Upper lobe of left lung (tissue), 6 donors: ENCODE data around the gene CXCL14. TPM values are rescaled to one million over a fixed set of nuclear protein-coding genes. Genes with fewer than 3 reads are reported as not detected.

Source experiments
- ATAC-seq, 2 donors: fragments of 200-7000 bp; cut with Tn5 transposase; one replicate each; pipeline ENCODE4 v1.9.1; 2022; ENCODE audit warnings: mild to moderate bottlenecking in 2 of 2, moderate library complexity in 2 of 2; ENCODE audit not compliant: low FRiP score in 2 of 2
- DNase-seq, 2 donors: peaks; one replicate each; pipeline ENCODE4 v3.0.0-alpha.2; 2019 to 2020
- H3K27ac ChIP-seq, 4 donors: fragments of 200-600 bp; sonication (generic); one replicate each; pipeline ENCODE4 v1.5.1; 2016 to 2019
- H3K27me3 ChIP-seq, 4 donors: fragments of 200-600 bp; sonication (generic); one replicate each; pipeline ENCODE4 v1.5.1; 2017 to 2019
- H3K36me3 ChIP-seq, 4 donors: fragments of 200-600 bp; sonication (generic); one replicate each; pipeline ENCODE4 v1.5.1; 2016 to 2019
- H3K4me1 ChIP-seq, 4 donors: fragments of 200-600 bp; sonication (generic); one replicate each; pipeline ENCODE4 v1.5.1; 2018 to 2019
- H3K4me3 ChIP-seq, 4 donors: fragments of 200-600 bp; sonication (generic); one replicate each; pipeline ENCODE4 v1.5.1; 2017 to 2019; ENCODE audit warnings: mild to moderate bottlenecking in 2 of 4, moderate library complexity in 1 of 4
- H3K9me3 ChIP-seq, 4 donors: fragments of 200-600 bp; sonication (generic); one replicate each; pipeline ENCODE4 v1.5.1; 2018 to 2019
- EP300 ChIP-seq, 4 donors: sonication (generic); formaldehyde crosslinking; IDR thresholded peaks; one replicate each; pipeline ENCODE4 v1.5.1; 2017; ENCODE audit warnings: antibody characterized with exemption in 4 of 4, control low read depth in 2 of 4
- POLR2A ChIP-seq, 4 donors: fragments of 450-650 bp; IDR thresholded peaks; one replicate each; pipeline ENCODE4 v1.5.1; 2016 to 2017; ENCODE audit warnings: antibody characterized with exemption in 4 of 4, mild to moderate bottlenecking in 2 of 4
- POLR2AphosphoS5 ChIP-seq, 2 donors: sonication (generic); formaldehyde crosslinking; IDR thresholded peaks; one replicate each; pipeline ENCODE4 v1.5.1; 2017; ENCODE audit warnings: antibody characterized with exemption in 2 of 2
- WGBS, 2 donors: methylation state at CpG; one replicate each; pipeline ENCODE4 v1.1.5; 2017 to 2018; 5-methylcytosine and 5-hydroxymethylcytosine counted together
- total RNA-seq, 6 donors: library from RNA; depleted of rRNA in 4 of 6; stranded (reverse); fragments of >200 nt in 4 of 6; gene quantifications; one replicate each; pipeline versions ENCODE4 v1.1.0 to v1.2.1, GENCODE V29; 2016 to 2021
- TF ChIP-seq, protein P1 (sequence below), 6 experiments: fragments of 450-650 bp in 4 of 6; fragments of 200-600 bp in 2 of 6; sonication (generic) in 2 of 6; IDR thresholded peaks; one replicate each; pipeline ENCODE4 v1.5.1; 2016 to 2019; ENCODE audit warnings: antibody characterized with exemption in 6 of 6
- donor health status: DM: no; HTN: no; CAD: no; lungs with moderate emphysema.
- donor health status: DM: no; HTN: yes; CAD: no; lungs with severe emphysema.

CXCL14 gene
- total RNA-seq, 6 donors from 2014 or later, result 0.15 to 5.5 (median 2.4) TPM; not detected in 2

DNA sequence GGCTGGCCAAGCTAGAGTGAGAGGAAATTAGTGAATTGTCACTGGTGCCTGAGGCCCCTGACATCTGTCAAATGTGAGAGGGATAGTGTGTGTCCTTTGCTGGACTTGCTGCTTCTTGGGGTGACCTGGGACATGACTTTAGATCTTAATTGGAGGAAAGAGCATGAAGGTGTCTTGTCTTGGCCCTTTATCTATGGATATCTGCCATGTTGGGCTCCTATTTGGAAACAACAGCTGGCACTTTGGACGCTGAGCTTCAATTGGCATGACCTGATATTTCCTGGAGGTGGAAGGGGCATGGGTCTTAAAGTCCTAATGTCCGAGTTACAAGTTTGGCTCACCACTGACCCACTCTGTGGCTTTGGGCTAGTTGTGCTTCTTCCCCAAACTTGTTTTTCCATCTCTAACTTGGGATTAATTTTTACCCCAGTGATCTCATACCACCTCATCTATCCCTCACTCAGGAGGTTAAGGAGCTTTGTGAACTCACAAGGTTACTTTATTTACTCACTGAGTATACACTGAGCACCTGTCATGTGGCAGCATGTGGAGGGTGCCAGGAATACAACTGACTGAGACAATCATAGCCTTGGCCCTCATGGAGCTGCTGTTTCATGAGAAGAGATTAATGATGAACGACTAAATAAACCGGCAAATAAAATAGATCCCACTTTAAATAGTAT, 30.1 kb upstream of the CXCL14 start:
- 81 to 89% methylated on average over 4 of the region's 4 CpGs for WGBS, 2 donors
- H3K4me3 ChIP-seq, result no peak overlapping the region
- ATAC-seq (no peak), DNase-seq (no peak)
- TF ChIP-seq EP300 (IDR thresholded peaks at IDR 0.05) (no peak), POLR2AphosphoS5 (IDR thresholded peaks at IDR 0.05) (no peak), POLR2A (IDR thresholded peaks at IDR 0.05) (no peak)
- TF ChIP-seq, protein P1, sequence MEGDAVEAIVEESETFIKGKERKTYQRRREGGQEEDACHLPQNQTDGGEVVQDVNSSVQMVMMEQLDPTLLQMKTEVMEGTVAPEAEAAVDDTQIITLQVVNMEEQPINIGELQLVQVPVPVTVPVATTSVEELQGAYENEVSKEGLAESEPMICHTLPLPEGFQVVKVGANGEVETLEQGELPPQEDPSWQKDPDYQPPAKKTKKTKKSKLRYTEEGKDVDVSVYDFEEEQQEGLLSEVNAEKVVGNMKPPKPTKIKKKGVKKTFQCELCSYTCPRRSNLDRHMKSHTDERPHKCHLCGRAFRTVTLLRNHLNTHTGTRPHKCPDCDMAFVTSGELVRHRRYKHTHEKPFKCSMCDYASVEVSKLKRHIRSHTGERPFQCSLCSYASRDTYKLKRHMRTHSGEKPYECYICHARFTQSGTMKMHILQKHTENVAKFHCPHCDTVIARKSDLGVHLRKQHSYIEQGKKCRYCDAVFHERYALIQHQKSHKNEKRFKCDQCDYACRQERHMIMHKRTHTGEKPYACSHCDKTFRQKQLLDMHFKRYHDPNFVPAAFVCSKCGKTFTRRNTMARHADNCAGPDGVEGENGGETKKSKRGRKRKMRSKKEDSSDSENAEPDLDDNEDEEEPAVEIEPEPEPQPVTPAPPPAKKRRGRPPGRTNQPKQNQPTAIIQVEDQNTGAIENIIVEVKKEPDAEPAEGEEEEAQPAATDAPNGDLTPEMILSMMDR (IDR thresholded peaks at IDR 0.05), result no peak
- H3K27ac ChIP-seq, result no peak overlapping the region
- H3K4me1 ChIP-seq, result no peaks in the 10 kb centered on the region
- H3K36me3 ChIP-seq, result no peaks in the 10 kb centered on the region
- H3K27me3 ChIP-seq, result no peaks in the 10 kb centered on the region
- H3K9me3 ChIP-seq, result no peaks in the 10 kb centered on the region

DNA sequence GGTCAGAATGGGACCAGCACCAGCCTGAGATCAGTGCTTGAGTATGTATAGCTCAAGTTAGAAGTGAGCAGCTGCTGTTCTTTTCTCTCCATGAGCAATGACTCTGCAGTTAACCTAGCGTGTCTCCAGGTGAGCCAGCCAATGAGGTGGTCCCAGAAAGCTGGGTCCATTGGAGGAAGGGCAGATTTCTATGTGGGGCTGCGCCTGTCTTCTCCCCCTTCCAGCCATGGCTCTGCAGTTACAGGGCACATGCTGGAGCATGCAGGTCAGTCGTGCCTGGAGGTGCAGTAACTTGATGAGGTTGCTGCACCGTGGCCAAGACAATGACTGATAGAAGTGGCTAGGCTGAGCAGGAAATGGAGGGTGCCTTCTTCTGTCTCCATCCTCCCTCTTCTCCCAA, 29.6 kb upstream of the CXCL14 start:
- Histone ChIP-seq H3K9me3 (no peaks in the 10 kb centered on the region), H3K27ac (no peak overlapping the region), H3K4me3 (no peak overlapping the region), H3K36me3 (no peaks in the 10 kb centered on the region), H3K27me3 (no peaks in the 10 kb centered on the region), H3K4me1 (no peaks in the 10 kb centered on the region)
- 43 to 67% methylated on average over 1 to 4 of the region's 4 CpGs for WGBS, 2 donors
- ATAC-seq (no peak), DNase-seq (no peak)
- TF ChIP-seq POLR2A (IDR thresholded peaks at IDR 0.05) (no peak), EP300 (IDR thresholded peaks at IDR 0.05) (no peak), POLR2AphosphoS5 (IDR thresholded peaks at IDR 0.05) (no peak)
- TF ChIP-seq, protein P1 (IDR thresholded peaks at IDR 0.05), result no peak

DNA sequence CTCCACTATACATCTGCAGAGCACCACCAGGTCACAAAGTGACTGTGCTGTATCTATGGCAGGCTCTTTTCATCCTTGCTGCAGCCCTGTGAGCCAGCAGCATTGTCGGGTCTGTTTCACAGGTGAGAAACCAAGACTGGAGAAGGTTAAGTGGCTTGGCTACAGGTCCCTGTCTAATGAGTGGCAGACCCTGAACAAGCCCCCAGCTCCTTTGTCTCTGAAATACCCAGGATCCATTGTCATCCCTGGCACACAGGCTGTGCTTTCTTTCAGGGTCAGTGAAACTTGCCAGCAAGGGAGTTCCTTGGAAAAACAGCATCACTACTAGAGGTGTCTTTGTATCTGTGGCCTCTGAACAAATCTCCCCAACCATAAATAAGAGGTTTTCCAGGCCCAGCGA, 27.6 kb upstream of the CXCL14 start:
- Histone ChIP-seq H3K4me3 (no peak overlapping the region), H3K27me3 (no peaks in the 10 kb centered on the region), H3K9me3 (no peaks in the 10 kb centered on the region), H3K36me3 (no peaks in the 10 kb centered on the region), H3K27ac (no peak overlapping the region), H3K4me1 (no peaks in the 10 kb centered on the region)
- 86 to 90% methylated on average over 2 of the region's 2 CpGs for WGBS, 2 donors
- TF ChIP-seq POLR2A (IDR thresholded peaks at IDR 0.05), result no peak
- TF ChIP-seq POLR2AphosphoS5 (IDR thresholded peaks at IDR 0.05), result no peak
- TF ChIP-seq, protein P1 (IDR thresholded peaks at IDR 0.05), result no peak
- no peak for TF ChIP-seq EP300 (IDR thresholded peaks at IDR 0.05)
- ATAC-seq (no peak), DNase-seq (no peak)

DNA sequence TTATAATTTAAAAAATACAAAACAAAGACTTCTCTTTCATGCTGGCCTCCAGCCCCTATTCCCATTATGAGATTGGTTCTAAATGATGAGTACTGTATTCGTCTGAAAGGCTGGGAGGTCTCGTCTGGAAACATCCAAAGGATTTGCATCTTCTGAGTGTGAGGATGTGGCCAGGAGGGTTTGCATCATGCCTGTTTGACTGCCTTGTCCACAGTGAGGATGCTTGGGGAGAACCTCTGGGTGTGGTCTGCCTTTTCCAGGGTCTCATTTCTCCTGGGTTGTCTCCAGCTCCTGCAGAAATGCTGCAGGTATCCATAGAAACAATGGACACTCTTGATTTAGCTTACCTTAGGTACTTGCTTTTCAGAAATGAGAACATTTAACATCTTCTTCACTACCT, 26.4 kb upstream of the CXCL14 start:
- TF ChIP-seq POLR2AphosphoS5 (IDR thresholded peaks at IDR 0.05) (no peak), POLR2A (IDR thresholded peaks at IDR 0.05) (no peak), EP300 (IDR thresholded peaks at IDR 0.05) (no peak)
- TF ChIP-seq, protein P1 (IDR thresholded peaks at IDR 0.05), result no peak

DNA sequence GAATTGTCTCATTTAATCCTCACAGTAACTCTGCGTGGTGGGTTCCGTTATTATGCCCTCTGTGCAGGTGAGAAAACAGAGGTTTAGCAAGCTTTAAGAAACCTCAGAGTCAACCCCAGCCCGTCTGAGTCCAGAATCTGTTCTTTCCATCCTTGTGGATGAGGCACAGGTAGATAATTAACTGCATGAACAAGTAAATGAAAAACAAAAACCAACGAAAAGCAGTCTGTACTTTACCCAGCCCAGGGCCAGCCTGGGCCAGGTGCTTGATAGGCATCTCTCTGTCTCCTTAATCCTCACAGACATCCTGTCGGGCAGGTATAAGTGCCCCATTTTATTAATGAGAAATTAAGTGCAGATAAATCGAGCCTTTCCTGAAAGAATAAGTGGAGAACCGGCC, 25.3 kb upstream of the CXCL14 start:
- ATAC-seq, result no peak
- no peaks in the 10 kb centered on the region for H3K4me1 ChIP-seq
- H3K36me3 ChIP-seq, result no peaks in the 10 kb centered on the region
- WGBS, 2 donors, result 68 to 76% methylated on average over 7 of the region's 7 CpGs
- no peak overlapping the region for H3K27ac ChIP-seq
- no peak for DNase-seq
- H3K27me3 ChIP-seq, result no peaks in the 10 kb centered on the region
- H3K4me3 ChIP-seq, result no peak overlapping the region
- TF ChIP-seq, protein P1 (IDR thresholded peaks at IDR 0.05), result no peak
- TF ChIP-seq EP300 (IDR thresholded peaks at IDR 0.05), result no peak
- no peak for TF ChIP-seq POLR2AphosphoS5 (IDR thresholded peaks at IDR 0.05)
- no peaks in the 10 kb centered on the region for H3K9me3 ChIP-seq

More for the DNA sequence above, 26.4 kb upstream of the CXCL14 start:
- Histone ChIP-seq H3K27me3 (no peaks in the 10 kb centered on the region), H3K27ac (no peak overlapping the region), H3K4me1 (no peaks in the 10 kb centered on the region), H3K4me3 (no peak overlapping the region), H3K36me3 (no peaks in the 10 kb centered on the region), H3K9me3 (no peaks in the 10 kb centered on the region)
- DNase-seq (no peak), ATAC-seq (no peak)
- WGBS, 2 donors, result 60 to 82% methylated on average over 2 of the region's 2 CpGs
